OCI-LY7 (cell line): ENCODE measurements around the gene PFN1. TPM values are rescaled to one million over a fixed set of nuclear protein-coding genes. Genes with fewer than 3 reads are reported as not detected.

ENCODE experiments used
- BruUV-seq: library from RNA; stranded (reverse); fragments of 400-500 nt; replicated peaks from 2 replicates; lab custom pipeline; 2021; lab: Mats Ljungman, UMichigan
- CTCF ChIA-PET: fragments of 300-600 bp; sonication (Branson Sonifier 250); formaldehyde crosslinking; loops from one replicate; lab custom pipeline; 2022; ENCODE audit warnings: antibody characterized with exemption; ENCODE audit not compliant: unreplicated experiment; lab: Charles Lee
- POLR2A ChIA-PET: fragments of 300-600 bp; sonication (Branson Sonifier 250); formaldehyde crosslinking; loops from one replicate; lab custom pipeline; 2022; ENCODE audit warnings: antibody characterized with exemption; lab: Charles Lee
- DNase-seq: peaks from one replicate; pipeline ENCODE4 v3.0.0-alpha.2; 2015; ENCODE audit warnings: low spot score
- H2AFZ ChIP-seq: fragments of 200-600 bp; sonication (generic), shearing (Covaris generic); 2 replicates; pipeline ENCODE4 v1.6.1; 2014; ENCODE audit warnings: mild to moderate bottlenecking, antibody characterized with exemption, low read length, moderate library complexity
- H3K27ac ChIP-seq: fragments of 200-600 bp; sonication (generic); 2 replicates; pipeline ENCODE4 v1.5.1; 2014; ENCODE audit warnings: mixed run types, low read depth, mild to moderate bottlenecking, moderate library complexity, low read length, inconsistent platforms; ENCODE audit not compliant: poor library complexity, severe bottlenecking
- H3K36me3 ChIP-seq: fragments of 200-600 bp; sonication (generic); 2 replicates; pipeline ENCODE4 v1.6.1; 2014; ENCODE audit warnings: mild to moderate bottlenecking, antibody characterized with exemption, low read length, moderate library complexity, mixed read lengths; ENCODE audit not compliant: insufficient read depth
- H3K4me1 ChIP-seq: fragments of 200-600 bp; sonication (generic); 2 replicates; pipeline ENCODE4 v1.5.1; 2014; ENCODE audit warnings: mild to moderate bottlenecking, low read length; ENCODE audit not compliant: insufficient read depth, poor library complexity, severe bottlenecking
- H3K4me2 ChIP-seq: fragments of 200-600 bp; sonication (generic); 2 replicates; pipeline ENCODE4 v1.6.1; 2014; ENCODE audit warnings: mild to moderate bottlenecking, low read length
- H3K4me3 ChIP-seq: fragments of 200-600 bp; sonication (generic); 2 replicates; pipeline ENCODE4 v1.5.1; 2014; ENCODE audit warnings: mild to moderate bottlenecking, low read depth, low read length; ENCODE audit not compliant: poor library complexity, severe bottlenecking
- H3K79me2 ChIP-seq: fragments of 200-600 bp; sonication (generic); 2 replicates; pipeline ENCODE4 v1.6.1; 2016; ENCODE audit warnings: low read depth, mild to moderate bottlenecking, low read length, moderate library complexity, mixed read lengths; ENCODE audit not compliant: insufficient read depth
- H3K9me2 ChIP-seq: fragments of 200-600 bp; sonication (generic); 2 replicates; pipeline ENCODE4 v1.6.1; 2016; ENCODE audit warnings: mild to moderate bottlenecking, low read length, mixed read lengths; ENCODE audit not compliant: insufficient read depth
- H3K9me3 ChIP-seq: fragments of 200-600 bp; sonication (generic); 2 replicates; pipeline ENCODE4 v1.6.1; 2014; ENCODE audit warnings: mild to moderate bottlenecking, mixed run types, low read length, mixed read lengths
- H4K20me1 ChIP-seq: fragments of 200-600 bp; sonication (generic); 2 replicates; pipeline ENCODE4 v1.6.1; 2014; ENCODE audit warnings: mild to moderate bottlenecking, antibody characterized with exemption, low read length, moderate library complexity, mixed read lengths; ENCODE audit not compliant: insufficient read depth
- EZH2phosphoT487 ChIP-seq: fragments of 200-600 bp; sonication (generic); IDR thresholded peaks from 2 replicates; pipeline ENCODE4 v1.6.1; 2018; ENCODE audit warnings: low read depth, borderline replicate concordance, mild to moderate bottlenecking, mixed run types, antibody characterized with exemption, low read length, moderate library complexity, mixed read lengths
- intact Hi-C: fragments of 100-400 bp; cut with micrococcal nuclease; formaldehyde crosslinking; loops from one replicate; pipeline ENCODE4 v1.10.0; 2022; ENCODE audit not compliant: unreplicated experiment
- total RNA-seq, 2 experiments: library from RNA; depleted of rRNA in 1 of 2; stranded (reverse); fragments of >200 nt in 1 of 2; shearing (Covaris generic) in 1 of 2; gene quantifications; 2 replicates each; pipeline ENCODE4 v1.2.3, GENCODE V29; 2014 to 2022
- TF ChIP-seq, protein P1 (sequence below): fragments of 200-600 bp; sonication (generic); conservative IDR thresholded peaks from 2 replicates; pipeline ENCODE4 v1.5.1; 2014; ENCODE audit warnings: mild to moderate bottlenecking, antibody characterized with exemption, low read length, moderate library complexity, mixed read lengths

PFN1 gene
- total RNA-seq, 2 experiments from 2014 or later, result 1,053 TPM

DNA sequence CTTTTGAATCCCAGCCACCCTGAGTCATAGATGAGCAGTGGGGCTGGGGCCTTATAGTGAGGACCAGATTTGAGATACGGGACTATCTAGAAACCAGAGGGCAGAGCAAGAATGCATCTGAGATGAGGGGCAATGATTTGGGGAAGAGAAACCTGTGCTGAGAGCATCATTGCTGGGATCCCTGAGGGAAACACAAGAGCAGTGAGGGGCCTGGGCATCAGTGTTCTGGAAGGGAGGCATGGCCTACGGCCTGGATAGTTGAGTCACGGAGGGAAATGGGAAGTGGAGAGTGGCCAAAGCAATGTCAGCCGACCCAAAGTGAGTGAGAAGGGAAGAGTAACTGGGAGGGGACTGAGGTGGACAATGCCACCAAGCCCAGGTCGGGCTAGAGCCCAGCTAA, 34.0 kb upstream of the PFN1 start:
- H4K20me1 ChIP-seq, result no peaks in the 10 kb centered on the region
- no peak overlapping the region for H3K4me2 ChIP-seq
- TF ChIP-seq, protein P1, sequence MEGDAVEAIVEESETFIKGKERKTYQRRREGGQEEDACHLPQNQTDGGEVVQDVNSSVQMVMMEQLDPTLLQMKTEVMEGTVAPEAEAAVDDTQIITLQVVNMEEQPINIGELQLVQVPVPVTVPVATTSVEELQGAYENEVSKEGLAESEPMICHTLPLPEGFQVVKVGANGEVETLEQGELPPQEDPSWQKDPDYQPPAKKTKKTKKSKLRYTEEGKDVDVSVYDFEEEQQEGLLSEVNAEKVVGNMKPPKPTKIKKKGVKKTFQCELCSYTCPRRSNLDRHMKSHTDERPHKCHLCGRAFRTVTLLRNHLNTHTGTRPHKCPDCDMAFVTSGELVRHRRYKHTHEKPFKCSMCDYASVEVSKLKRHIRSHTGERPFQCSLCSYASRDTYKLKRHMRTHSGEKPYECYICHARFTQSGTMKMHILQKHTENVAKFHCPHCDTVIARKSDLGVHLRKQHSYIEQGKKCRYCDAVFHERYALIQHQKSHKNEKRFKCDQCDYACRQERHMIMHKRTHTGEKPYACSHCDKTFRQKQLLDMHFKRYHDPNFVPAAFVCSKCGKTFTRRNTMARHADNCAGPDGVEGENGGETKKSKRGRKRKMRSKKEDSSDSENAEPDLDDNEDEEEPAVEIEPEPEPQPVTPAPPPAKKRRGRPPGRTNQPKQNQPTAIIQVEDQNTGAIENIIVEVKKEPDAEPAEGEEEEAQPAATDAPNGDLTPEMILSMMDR, result no peak
- TF ChIP-seq EZH2phosphoT487, result no peak
- no TSS peak for BruUV-seq
- ChIA-PET CTCF (no interaction called here), POLR2A (interaction anchor here (0.7 kb wide), 1 partner anchor 102 kb away, joined by 3 read pairs; no protein-coding TSS in a partner anchor)
- intact Hi-C loops, result no loop called here
- H2AFZ ChIP-seq, result no peak overlapping the region
- peaks cover 55% of the 10 kb centered on the region for H3K36me3 ChIP-seq
- H3K9me3 ChIP-seq, result no peaks in the 10 kb centered on the region
- no peak for DNase-seq
- H3K27ac ChIP-seq, result no peak overlapping the region
- H3K79me2 ChIP-seq, result no peaks in the 10 kb centered on the region; the same call in 1 of the 2 replicates
- H3K4me3 ChIP-seq, result no peak overlapping the region
- H3K9me2 ChIP-seq, result no peaks in the 10 kb centered on the region
- peaks cover 40% of the 10 kb centered on the region for H3K4me1 ChIP-seq

DNA sequence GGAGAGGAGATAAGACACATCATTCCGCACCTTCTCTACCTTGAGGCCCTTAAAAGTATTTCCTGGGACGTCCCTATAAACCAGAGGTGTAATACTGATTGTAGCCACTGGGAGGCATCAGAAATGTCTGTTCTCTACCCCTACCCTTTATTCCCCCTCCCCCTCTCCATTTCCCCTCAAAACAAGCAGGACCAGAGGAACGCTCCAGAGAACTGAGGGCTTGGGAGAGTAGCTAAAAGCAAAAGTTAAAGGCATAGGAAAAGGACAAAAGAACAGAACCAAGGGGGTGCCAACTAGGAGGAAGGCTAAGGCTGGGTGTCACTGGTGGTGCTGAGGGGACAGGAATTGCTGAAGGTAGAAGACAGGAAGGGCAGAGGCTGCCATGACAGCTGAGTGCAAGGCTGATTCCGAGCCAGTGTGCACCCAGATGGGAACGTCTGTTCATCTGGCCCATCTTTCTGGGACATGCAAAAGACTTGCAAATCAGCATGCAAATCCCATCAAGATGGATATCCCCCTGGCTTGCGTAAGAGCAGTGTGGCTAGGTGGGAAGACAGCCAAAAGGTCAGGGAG, 32.4 kb upstream of the PFN1 start:
- Histone ChIP-seq H4K20me1 (no peaks in the 10 kb centered on the region), H2AFZ (no peak overlapping the region), H3K9me2 (no peaks in the 10 kb centered on the region), H3K36me3 (peaks cover 63% of the 10 kb centered on the region), H3K9me3 (no peaks in the 10 kb centered on the region), H3K4me2 (peak overlapping the region; percentile 49), H3K79me2 (no peaks in the 10 kb centered on the region), H3K27ac (no peak overlapping the region), H3K4me1 (peaks cover 28% of the 10 kb centered on the region), H3K4me3 (no peak overlapping the region)
- POLR2A ChIA-PET, result no interaction called here
- intact Hi-C loops, result loop anchor here (1.0 kb wide), 2 partner anchors 39 to 82 kb away; no protein-coding TSS in a partner anchor
- TF ChIP-seq EZH2phosphoT487, result no peak
- TF ChIP-seq, protein P1, result peak; percentile 90
- BruUV-seq, result no TSS peak
- peak; percentile 83 for DNase-seq
- CTCF ChIA-PET, result no interaction called here

DNA sequence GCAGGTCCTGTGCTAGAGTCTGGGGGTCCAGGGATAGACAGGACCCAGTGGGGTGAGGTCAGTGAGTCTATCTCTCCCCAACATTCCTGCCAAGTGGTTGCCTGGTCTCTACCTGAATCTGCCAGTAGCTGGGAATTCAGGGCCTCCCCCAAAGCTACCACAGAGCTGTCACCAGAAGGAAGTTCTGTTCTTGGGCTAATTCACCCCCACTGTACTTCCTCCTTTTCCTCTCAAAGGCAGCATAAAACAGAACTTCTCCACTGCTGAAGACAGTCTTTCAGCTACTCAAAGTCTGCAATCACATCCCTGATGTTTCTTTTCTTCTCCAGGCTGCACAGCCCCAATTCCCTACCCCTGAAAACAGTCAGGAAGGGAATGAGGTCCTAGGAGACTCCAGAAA, 30.4 kb upstream of the PFN1 start:
- Histone ChIP-seq H3K27ac (no peak overlapping the region), H2AFZ (no peak overlapping the region), H3K4me3 (no peak overlapping the region), H3K79me2 (no peaks in the 10 kb centered on the region), H3K4me1 (peaks cover 26% of the 10 kb centered on the region), H4K20me1 (no peaks in the 10 kb centered on the region), H3K9me3 (no peaks in the 10 kb centered on the region), H3K9me2 (no peaks in the 10 kb centered on the region), H3K4me2 (no peak overlapping the region), H3K36me3 (peaks cover 62% of the 10 kb centered on the region)
- intact Hi-C loops, result no loop called here
- POLR2A ChIA-PET, result interaction anchor here (0.8 to 2.1 kb wide), 2 partner anchors 12 to 632 kb away, joined by 3 to 7 read pairs; partner anchors contain the start of gene SPAG7
- no peak for DNase-seq
- no peak for TF ChIP-seq EZH2phosphoT487
- TF ChIP-seq, protein P1, result no peak
- no TSS peak for BruUV-seq
- CTCF ChIA-PET, result no interaction called here
